ENCODE results near the gene CTNND2. TPM values are rescaled to one million over a fixed set of nuclear protein-coding genes. Genes with fewer than 3 reads are reported as not detected.

The CTNND2 gene
- total RNA-seq, 1 experiment from 2014 or later, result 7.0 TPM

DNA sequence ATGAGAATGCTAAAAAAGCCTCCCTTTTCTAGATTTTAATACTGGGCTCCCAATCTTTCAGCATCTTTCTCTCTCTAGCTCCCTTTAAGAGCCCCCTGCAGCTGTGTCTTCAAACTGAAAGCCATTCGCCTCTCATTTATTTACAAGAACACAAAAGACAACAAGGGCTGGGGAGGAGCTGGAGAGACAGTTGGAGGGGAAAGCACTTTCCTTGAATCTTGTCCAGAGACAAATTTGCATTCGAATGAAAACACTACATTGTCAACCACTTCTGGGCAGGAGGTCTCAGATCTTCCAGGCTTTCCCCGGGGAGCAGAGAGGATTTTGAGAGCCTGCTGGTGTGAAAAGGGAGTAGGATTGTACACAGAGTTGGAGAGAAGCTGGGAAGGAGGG lies 518.3 kb downstream of the CTNND2 start:
- H3K4me3 Mint-ChIP-seq, result peak overlapping the region; percentile 56 to 81
- no peaks in the 10 kb centered on the region for H3K79me1 ChIP-seq (ENCODE audit: insufficient read depth, low read depth, low read length, poor library complexity, severe bottlenecking)
- no peak overlapping the region for H2AFZ ChIP-seq (ENCODE audit: low read length)
- H3K36me3 Mint-ChIP-seq (ENCODE audit: insufficient read depth in 1 of 3, low read depth in 3 of 3), result peaks cover 0 to 2% (median 0%) of the 10 kb centered on the region in 3 experiments; a peak in 2 of 7 replicates
- no peak overlapping the region for H2BK15ac ChIP-seq (ENCODE audit: low read depth, low read length)
- H3K27ac ChIP-seq (ENCODE audit: insufficient read length, low read depth, low read length), result no peak overlapping the region
- H3K23me2 ChIP-seq (ENCODE audit: insufficient read length, low read depth, low read length, poor library complexity, severe bottlenecking), result peaks cover 10% of the 10 kb centered on the region
- no peaks in the 10 kb centered on the region; a peak in 1 of 5 replicates for H3K9me3 Mint-ChIP-seq
- H2BK120ac ChIP-seq (ENCODE audit: low read depth, low read length, poor library complexity, severe bottlenecking), result no peak overlapping the region
- no peak overlapping the region for H3T11ph ChIP-seq (ENCODE audit: low read length)
- no peaks in the 10 kb centered on the region for H4K20me1 ChIP-seq (ENCODE audit: control insufficient read depth, insufficient read depth, insufficient read length)
- H4K5ac ChIP-seq (ENCODE audit: insufficient read length, low read depth, low read length), result no peak overlapping the region
- peaks cover 23% of the 10 kb centered on the region; the same call in 1 of the 2 replicates for H3K27me3 ChIP-seq (ENCODE audit: insufficient read depth, low read length)
- H3K23ac ChIP-seq (ENCODE audit: insufficient read length, low read depth, low read length), result no peak overlapping the region
- H2AK5ac ChIP-seq (ENCODE audit: insufficient read length, low read length), result no peak overlapping the region
- H3K18ac ChIP-seq (ENCODE audit: insufficient read length, low read depth, low read length), result no peak overlapping the region
- H4K8ac ChIP-seq (replicated peaks; ENCODE audit: insufficient read length, low read depth, low read length), result no peak overlapping the region
- no peaks in the 10 kb centered on the region for H3K79me2 ChIP-seq (ENCODE audit: insufficient read depth, low read length)
- no peak overlapping the region for H3K14ac ChIP-seq (ENCODE audit: insufficient read depth, low read length)
- H3K9ac ChIP-seq (ENCODE audit: extremely low read depth, insufficient read length, low read length), result no peak overlapping the region
- H3K4me1 ChIP-seq (ENCODE audit: insufficient read depth, low read length), result peaks cover 3% of the 10 kb centered on the region; the same call in 1 of the 2 replicates
- H2BK5ac ChIP-seq (ENCODE audit: insufficient read length, low read length), result no peak overlapping the region
- DNase-seq, result peak; percentile 82
- H2BK20ac ChIP-seq (ENCODE audit: low read depth, low read length, poor library complexity, severe bottlenecking), result no peak overlapping the region
- no peak overlapping the region for H3K56ac ChIP-seq (ENCODE audit: insufficient read length, low read depth, low read length)
- H3K4me1 Mint-ChIP-seq, result peaks cover 25 to 27% of the 10 kb centered on the region in 2 experiments
- peaks cover 97% of the 10 kb centered on the region for H3K27me3 Mint-ChIP-seq (ENCODE audit: low read depth)
- no peak overlapping the region for H2BK12ac ChIP-seq (ENCODE audit: insufficient read length, low read depth, low read length)
- peak overlapping the region in 2 of 3 experiments; percentile 0 to 86; a peak in 3 of 7 replicates for H3K27ac Mint-ChIP-seq
- TF ChIP-seq, protein P1, sequence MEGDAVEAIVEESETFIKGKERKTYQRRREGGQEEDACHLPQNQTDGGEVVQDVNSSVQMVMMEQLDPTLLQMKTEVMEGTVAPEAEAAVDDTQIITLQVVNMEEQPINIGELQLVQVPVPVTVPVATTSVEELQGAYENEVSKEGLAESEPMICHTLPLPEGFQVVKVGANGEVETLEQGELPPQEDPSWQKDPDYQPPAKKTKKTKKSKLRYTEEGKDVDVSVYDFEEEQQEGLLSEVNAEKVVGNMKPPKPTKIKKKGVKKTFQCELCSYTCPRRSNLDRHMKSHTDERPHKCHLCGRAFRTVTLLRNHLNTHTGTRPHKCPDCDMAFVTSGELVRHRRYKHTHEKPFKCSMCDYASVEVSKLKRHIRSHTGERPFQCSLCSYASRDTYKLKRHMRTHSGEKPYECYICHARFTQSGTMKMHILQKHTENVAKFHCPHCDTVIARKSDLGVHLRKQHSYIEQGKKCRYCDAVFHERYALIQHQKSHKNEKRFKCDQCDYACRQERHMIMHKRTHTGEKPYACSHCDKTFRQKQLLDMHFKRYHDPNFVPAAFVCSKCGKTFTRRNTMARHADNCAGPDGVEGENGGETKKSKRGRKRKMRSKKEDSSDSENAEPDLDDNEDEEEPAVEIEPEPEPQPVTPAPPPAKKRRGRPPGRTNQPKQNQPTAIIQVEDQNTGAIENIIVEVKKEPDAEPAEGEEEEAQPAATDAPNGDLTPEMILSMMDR (conservative IDR thresholded peaks at IDR 0.05), result no peak
- H3K4me2 ChIP-seq (ENCODE audit: insufficient read depth, insufficient read length, low read length), result peak overlapping the region; percentile 41
- H3K4ac ChIP-seq (ENCODE audit: low read depth, low read length), result no peak overlapping the region
- H4K91ac ChIP-seq (ENCODE audit: insufficient read length, low read depth, low read length), result no peak overlapping the region
- no CpG with 5 or more reads among the region's 3 CpGs for WGBS (ENCODE audit: extremely low coverage, insufficient read length, low lambda C conversion rate)
- H3K9me3 ChIP-seq (ENCODE audit: control insufficient read depth, low read depth, low read length), result no peaks in the 10 kb centered on the region
